Activated CD4-positive, alpha-beta T cell treated with anti-CD3 and anti-CD28 coated beads, Interleukin-2, amount 50 U/mL, for 16 hours (primary cell): ENCODE data around the gene COIL.
"Not testable (repeated sequence)": the region's sequence is repeated elsewhere in the genome, so short reads cannot be mapped to it uniquely, and the experiment has no call there.

Experiments used
- DNase-seq: peaks from one replicate; pipeline ENCODE4 v3.0.0-alpha.2; 2020

The COIL gene

GRCh38 chr17:56960596-56961538, at the start of gene COIL:
Gene COIL, minus strand, starts transcription at chr17:56961050. Its CDS starts 31 bp downstream, at chr17:56961019.
- peak; percentile 96 for DNase-seq

GRCh38 chr17:57010487-57010886, 49.6 kb upstream of the COIL start:
- DNase-seq, result no peak

GRCh38 chr17:57009737-57010445, 49.0 kb upstream of the COIL start:
- DNase-seq, result peak; percentile 67

GRCh38 chr17:57008958-57009357, 48.1 kb upstream of the COIL start:
- DNase-seq, result no peak

- no peak for DNase-seq
Measured at GRCh38 chr17:57006040-57006439, 45.2 kb upstream of the COIL start.

GRCh38 chr17:57004944-57005579, 44.2 kb upstream of the COIL start:
- no peak for DNase-seq

GRCh38 chr17:57002904-57003303, 42.1 kb upstream of the COIL start:
- no peak for DNase-seq

GRCh38 chr17:57001541-57001940, 40.7 kb upstream of the COIL start:
- DNase-seq, result no peak

- no peak for DNase-seq
Measured at GRCh38 chr17:56997313-56997712, 36.5 kb upstream of the COIL start.

GRCh38 chr17:56995766-56996165, 34.9 kb upstream of the COIL start:
- DNase-seq, result no peak

GRCh38 chr17:56994009-56994792, 33.4 kb upstream of the COIL start:
- DNase-seq, result no peak

GRCh38 chr17:56992364-56992763, 31.5 kb upstream of the COIL start:
- no peak for DNase-seq

- DNase-seq, result no peak
Measured at GRCh38 chr17:56988901-56989572, 28.2 kb upstream of the COIL start.

GRCh38 chr17:56987283-56987834, 26.5 kb upstream of the COIL start:
- no peak for DNase-seq

- DNase-seq, result no peak
Measured at GRCh38 chr17:56985371-56986162, 24.7 kb upstream of the COIL start.

GRCh38 chr17:56983366-56983765, 22.5 kb upstream of the COIL start:
- DNase-seq, result no peak

- no peak for DNase-seq
Measured at GRCh38 chr17:56982312-56982711, 21.5 kb upstream of the COIL start.

- DNase-seq, result not testable (repeated sequence)
Measured at GRCh38 chr17:56980526-56980925, 19.7 kb upstream of the COIL start.

- DNase-seq, result peak; percentile 30
Measured at GRCh38 chr17:56979091-56979480, 18.2 kb upstream of the COIL start.

- DNase-seq, result peak; percentile 21
Measured at GRCh38 chr17:56978441-56979090, 17.7 kb upstream of the COIL start.
